ENCODE measurements around the gene PPM1H.

Gene PPM1H

GRCh38 chr12:62659453-62660295, 275.3 kb downstream of the PPM1H start:
- Histone ChIP-seq H3K9ac (ENCODE audit: low read depth, low read length) (no peak overlapping the region), H3K4me2 (ENCODE audit: insufficient read depth, low read length) (no peak overlapping the region), H3K27me3 (ENCODE audit: insufficient read depth, low read length, poor library complexity) (no peaks in the 10 kb centered on the region), H2AFZ (ENCODE audit: low read depth, low read length) (no peak overlapping the region), H4K20me1 (ENCODE audit: insufficient read depth, low read length) (no peaks in the 10 kb centered on the region), H3K36me3 (ENCODE audit: insufficient read depth, low read length) (no peaks in the 10 kb centered on the region), H3K27ac (ENCODE audit: low read length) (no peak overlapping the region), H3K4me1 (ENCODE audit: insufficient read depth, low read length) (no peaks in the 10 kb centered on the region), H3K9me3 (ENCODE audit: insufficient read depth, low read length, severe bottlenecking) (no peaks in the 10 kb centered on the region), H3K79me2 (ENCODE audit: insufficient read depth, low read length) (no peaks in the 10 kb centered on the region), H3K4me3 (ENCODE audit: low read depth in 1 of 2, low read length in 2 of 2) (no peak overlapping the region)
- DNase-seq (no peak), ATAC-seq (ENCODE audit: insufficient read depth, low read depth) (no peak)
- no peak for TF ChIP-seq EZH2 (IDR thresholded peaks at IDR 0.05; ENCODE audit: borderline replicate concordance, low read depth, low read length, severe bottlenecking)
- no peak for TF ChIP-seq CTCF (IDR thresholded peaks at IDR 0.05; ENCODE audit: borderline replicate concordance, extremely low read depth, low read length, poor library complexity, severe bottlenecking)

- no peak overlapping the region for H3K9ac ChIP-seq (ENCODE audit: low read depth, low read length)
- TF ChIP-seq CTCF (IDR thresholded peaks at IDR 0.05; ENCODE audit: borderline replicate concordance, extremely low read depth, low read length, poor library complexity, severe bottlenecking) (no peak), EZH2 (IDR thresholded peaks at IDR 0.05; ENCODE audit: borderline replicate concordance, low read depth, low read length, severe bottlenecking) (no peak)
- H3K36me3 ChIP-seq (ENCODE audit: insufficient read depth, low read length): no peaks in the 10 kb centered on the region
- H3K4me3 ChIP-seq (ENCODE audit: low read depth in 1 of 2, low read length in 2 of 2): no peak overlapping the region
- no peaks in the 10 kb centered on the region for H3K4me1 ChIP-seq (ENCODE audit: insufficient read depth, low read length)
- H4K20me1 ChIP-seq (ENCODE audit: insufficient read depth, low read length): no peaks in the 10 kb centered on the region
- ATAC-seq (ENCODE audit: insufficient read depth, low read depth) (no peak), DNase-seq (no peak)
- H3K27ac ChIP-seq (ENCODE audit: low read length): no peak overlapping the region
- no peak overlapping the region for H2AFZ ChIP-seq (ENCODE audit: low read depth, low read length)
- no peaks in the 10 kb centered on the region for H3K79me2 ChIP-seq (ENCODE audit: insufficient read depth, low read length)
- no peaks in the 10 kb centered on the region for H3K9me3 ChIP-seq (ENCODE audit: insufficient read depth, low read length, severe bottlenecking)
- no peak overlapping the region for H3K4me2 ChIP-seq (ENCODE audit: insufficient read depth, low read length)
- no peaks in the 10 kb centered on the region for H3K27me3 ChIP-seq (ENCODE audit: insufficient read depth, low read length, poor library complexity)
Observed at GRCh38 chr12:62658910-62659309, 276.0 kb downstream of the PPM1H start.

- Histone ChIP-seq H4K20me1 (ENCODE audit: insufficient read depth, low read length) (no peaks in the 10 kb centered on the region), H2AFZ (ENCODE audit: low read depth, low read length) (no peak overlapping the region), H3K4me1 (ENCODE audit: insufficient read depth, low read length) (no peaks in the 10 kb centered on the region), H3K27ac (ENCODE audit: low read length) (no peak overlapping the region), H3K9ac (ENCODE audit: low read depth, low read length) (no peak overlapping the region), H3K27me3 (ENCODE audit: insufficient read depth, low read length, poor library complexity) (no peaks in the 10 kb centered on the region), H3K79me2 (ENCODE audit: insufficient read depth, low read length) (no peaks in the 10 kb centered on the region), H3K4me2 (ENCODE audit: insufficient read depth, low read length) (no peak overlapping the region), H3K36me3 (ENCODE audit: insufficient read depth, low read length) (no peaks in the 10 kb centered on the region), H3K4me3 (ENCODE audit: low read depth in 1 of 2, low read length in 2 of 2) (no peak overlapping the region), H3K9me3 (ENCODE audit: insufficient read depth, low read length, severe bottlenecking) (no peaks in the 10 kb centered on the region)
- TF ChIP-seq EZH2 (IDR thresholded peaks at IDR 0.05; ENCODE audit: borderline replicate concordance, low read depth, low read length, severe bottlenecking) (no peak), CTCF (IDR thresholded peaks at IDR 0.05; ENCODE audit: borderline replicate concordance, extremely low read depth, low read length, poor library complexity, severe bottlenecking) (no peak)
- DNase-seq (no peak), ATAC-seq (ENCODE audit: insufficient read depth, low read depth) (peak; percentile 56; the same call in 1 of the 3 replicates)
Observed at GRCh38 chr12:62657363-62657632, 277.7 kb downstream of the PPM1H start.
